GM12878 (cell line): ENCODE results near the gene STK4. TPM values are rescaled to one million over a fixed set of nuclear protein-coding genes. Genes with fewer than 3 reads are reported as not detected.

Source experiments
- polyA plus RNA-seq, 11 experiments: library from polyadenylated mRNA; depleted of rRNA in 4 of 11; unstranded in 6 of 11; stranded (reverse) in 5 of 11; fragments of >200 nt; fragmentation: Nextera tagmentation in 4 of 11; fragmentation: Illumina TruSeq in 1 of 11; extraction: Ambion mirVana in 4 of 11; extraction: Trizol in 1 of 11; gene quantifications; 1 replicate in 1 of 11; 2 replicates in 10 of 11; pipeline versions ENCODE4 v1.2.1 to v1.2.3, GENCODE V29; 2011 to 2016; ENCODE audit warnings: inconsistent platforms in 2 of 11, missing spikeins in 2 of 11, low read depth in 1 of 11
- small RNA-seq: library from RNA; depleted of rRNA; stranded (forward); fragments of <200 nt; gene quantifications from one replicate; pipeline ENCODE3, GENCODE V24; 2014
- total RNA-seq, 4 experiments: library from RNA; depleted of rRNA in 3 of 4; stranded (reverse); fragments of >200 nt in 3 of 4; fragmentation: Illumina TruSeq in 1 of 4; extraction: Trizol in 1 of 4; gene quantifications; 2 replicates each; pipeline versions ENCODE4 v1.2.1 to v1.2.3, GENCODE V29; 2013 to 2021

The STK4 gene
- total and polyA plus RNA-seq, 10 of the 15 experiments (the other 5 are each of a cell fraction or from before 2014, with no cell fraction given), result 24.0 to 135 (median 89.7) TPM

Small RNA genes within 50 kb of the gene (small RNA-seq; reads per million reads assigned to genes)
- not detected for gene RF00019

Other genes with a start within 250 kb of the STK4 start
Only the 7 nearest of the 10 such genes appear.
- under 0.01 TPM in 1 of 2 replicates, not detected in the other for gene RIMS4, start 156.0 kb upstream of the STK4 start, total RNA-seq (2014; rRNA removed)
- gene RIMS4, start 156.0 kb upstream of the STK4 start, total RNA-seq (2014; rRNA removed; fragmentation: Illumina TruSeq; extraction: Trizol), result not detected in 2 replicates
- 0.05 TPM in 1 of 2 replicates, not detected in the other for gene RIMS4, start 156.0 kb upstream of the STK4 start, total RNA-seq (2021)
- 0.06 and 0.07 TPM in 2 replicates for gene RIMS4, start 156.0 kb upstream of the STK4 start, polyA plus RNA-seq (2011; rRNA removed)
- not detected in 2 replicates for gene RIMS4, start 156.0 kb upstream of the STK4 start, polyA plus RNA-seq (2014; fragmentation: Illumina TruSeq; extraction: Trizol)
- gene RIMS4, start 156.0 kb upstream of the STK4 start, polyA plus RNA-seq (2014; fragmentation: Nextera tagmentation; extraction: Ambion mirVana), result not detected
- 0.05 TPM in 1 of 2 replicates, not detected in the other for gene RIMS4, start 156.0 kb upstream of the STK4 start, polyA plus RNA-seq (2014; rRNA removed)
- under 1 TPM in 1 of 2 experiments, not detected in 1; 0.07 TPM for gene RIMS4, start 156.0 kb upstream of the STK4 start, polyA plus RNA-seq (2016; fragmentation: Nextera tagmentation; extraction: Ambion mirVana)
- gene YWHAB, start 80.8 kb upstream of the STK4 start, total RNA-seq (2014; rRNA removed), result 63.5 and 73.2 TPM in 2 replicates
- 81.9 and 84.6 TPM in 2 replicates for gene YWHAB, start 80.8 kb upstream of the STK4 start, total RNA-seq (2014; rRNA removed; fragmentation: Illumina TruSeq; extraction: Trizol)
- gene YWHAB, start 80.8 kb upstream of the STK4 start, total RNA-seq (2021), result 185 and 195 TPM in 2 replicates
- 99.1 and 111 TPM in 2 replicates for gene YWHAB, start 80.8 kb upstream of the STK4 start, polyA plus RNA-seq (2011; rRNA removed)
- gene YWHAB, start 80.8 kb upstream of the STK4 start, polyA plus RNA-seq (2014; fragmentation: Illumina TruSeq; extraction: Trizol), result 170 and 195 TPM in 2 replicates
- 100 to 1,000 TPM; 136 to 153 TPM for gene YWHAB, start 80.8 kb upstream of the STK4 start, polyA plus RNA-seq (2014; fragmentation: Nextera tagmentation; extraction: Ambion mirVana)
- gene YWHAB, start 80.8 kb upstream of the STK4 start, polyA plus RNA-seq (2014; rRNA removed), result 76.9 and 77.5 TPM in 2 replicates
- 100 to 1,000 TPM; 307 to 323 TPM for gene YWHAB, start 80.8 kb upstream of the STK4 start, polyA plus RNA-seq (2016; fragmentation: Nextera tagmentation; extraction: Ambion mirVana)
- gene PABPC1L, start 56.5 kb upstream of the STK4 start, total RNA-seq (2014; rRNA removed), result 9.8 and 14.2 TPM in 2 replicates
- gene PABPC1L, start 56.5 kb upstream of the STK4 start, total RNA-seq (2014; rRNA removed; fragmentation: Illumina TruSeq; extraction: Trizol), result 9.5 and 11.1 TPM in 2 replicates
- 29.0 and 35.0 TPM in 2 replicates for gene PABPC1L, start 56.5 kb upstream of the STK4 start, total RNA-seq (2021)
- 57.7 and 66.8 TPM in 2 replicates for gene PABPC1L, start 56.5 kb upstream of the STK4 start, polyA plus RNA-seq (2011; rRNA removed)
- 20.8 and 31.7 TPM in 2 replicates for gene PABPC1L, start 56.5 kb upstream of the STK4 start, polyA plus RNA-seq (2014; fragmentation: Illumina TruSeq; extraction: Trizol)
- gene PABPC1L, start 56.5 kb upstream of the STK4 start, polyA plus RNA-seq (2014; fragmentation: Nextera tagmentation; extraction: Ambion mirVana), result 1 to 10 TPM; 6.1 to 7.1 TPM
- 60.8 and 69.2 TPM in 2 replicates for gene PABPC1L, start 56.5 kb upstream of the STK4 start, polyA plus RNA-seq (2014; rRNA removed)
- 1 to 10 TPM; 7.8 to 8.6 TPM for gene PABPC1L, start 56.5 kb upstream of the STK4 start, polyA plus RNA-seq (2016; fragmentation: Nextera tagmentation; extraction: Ambion mirVana)
- gene TOMM34, start 6.1 kb upstream of the STK4 start, total RNA-seq (2014; rRNA removed), result 47.3 and 49.1 TPM in 2 replicates
- gene TOMM34, start 6.1 kb upstream of the STK4 start, total RNA-seq (2014; rRNA removed; fragmentation: Illumina TruSeq; extraction: Trizol), result 27.2 and 28.3 TPM in 2 replicates
- gene TOMM34, start 6.1 kb upstream of the STK4 start, total RNA-seq (2021), result 37.1 and 37.9 TPM in 2 replicates
- 30.0 and 44.0 TPM in 2 replicates for gene TOMM34, start 6.1 kb upstream of the STK4 start, polyA plus RNA-seq (2011; rRNA removed)
- gene TOMM34, start 6.1 kb upstream of the STK4 start, polyA plus RNA-seq (2014; fragmentation: Illumina TruSeq; extraction: Trizol), result 42.1 and 53.7 TPM in 2 replicates
- 10 to 100 TPM; 14.0 to 24.5 TPM for gene TOMM34, start 6.1 kb upstream of the STK4 start, polyA plus RNA-seq (2014; fragmentation: Nextera tagmentation; extraction: Ambion mirVana)
- 43.7 and 43.8 TPM in 2 replicates for gene TOMM34, start 6.1 kb upstream of the STK4 start, polyA plus RNA-seq (2014; rRNA removed)
- gene TOMM34, start 6.1 kb upstream of the STK4 start, polyA plus RNA-seq (2016; fragmentation: Nextera tagmentation; extraction: Ambion mirVana), result 10 to 100 TPM; 68.2 to 73.8 TPM
- gene KCNS1, start 134.6 kb downstream of the STK4 start, total RNA-seq (2014; rRNA removed), result not detected in 2 replicates
- gene KCNS1, start 134.6 kb downstream of the STK4 start, total RNA-seq (2014; rRNA removed; fragmentation: Illumina TruSeq; extraction: Trizol), result not detected in 2 replicates
- gene KCNS1, start 134.6 kb downstream of the STK4 start, total RNA-seq (2021), result not detected in 2 replicates
- gene KCNS1, start 134.6 kb downstream of the STK4 start, polyA plus RNA-seq (2011; rRNA removed), result not detected in 2 replicates
- not detected in 2 replicates for gene KCNS1, start 134.6 kb downstream of the STK4 start, polyA plus RNA-seq (2014; fragmentation: Illumina TruSeq; extraction: Trizol)
- not detected for gene KCNS1, start 134.6 kb downstream of the STK4 start, polyA plus RNA-seq (2014; fragmentation: Nextera tagmentation; extraction: Ambion mirVana)
- gene KCNS1, start 134.6 kb downstream of the STK4 start, polyA plus RNA-seq (2014; rRNA removed), result not detected in 2 replicates
- not detected for gene KCNS1, start 134.6 kb downstream of the STK4 start, polyA plus RNA-seq (2016; fragmentation: Nextera tagmentation; extraction: Ambion mirVana)
- not detected in 2 replicates for gene WFDC5, start 148.7 kb downstream of the STK4 start, total RNA-seq (2014; rRNA removed)
- gene WFDC5, start 148.7 kb downstream of the STK4 start, total RNA-seq (2014; rRNA removed; fragmentation: Illumina TruSeq; extraction: Trizol), result not detected in 2 replicates
- not detected in 2 replicates for gene WFDC5, start 148.7 kb downstream of the STK4 start, total RNA-seq (2021)
- gene WFDC5, start 148.7 kb downstream of the STK4 start, polyA plus RNA-seq (2011; rRNA removed), result 0.26 TPM in 1 of 2 replicates, not detected in the other
- not detected in 2 replicates for gene WFDC5, start 148.7 kb downstream of the STK4 start, polyA plus RNA-seq (2014; fragmentation: Illumina TruSeq; extraction: Trizol)
- gene WFDC5, start 148.7 kb downstream of the STK4 start, polyA plus RNA-seq (2014; fragmentation: Nextera tagmentation; extraction: Ambion mirVana), result not detected
- gene WFDC5, start 148.7 kb downstream of the STK4 start, polyA plus RNA-seq (2014; rRNA removed), result not detected in 2 replicates
- under 1 TPM; 0.20 to 0.21 TPM for gene WFDC5, start 148.7 kb downstream of the STK4 start, polyA plus RNA-seq (2016; fragmentation: Nextera tagmentation; extraction: Ambion mirVana)
- not detected in 2 replicates for gene WFDC12, start 158.0 kb downstream of the STK4 start, total RNA-seq (2014; rRNA removed)
- not detected in 2 replicates for gene WFDC12, start 158.0 kb downstream of the STK4 start, total RNA-seq (2014; rRNA removed; fragmentation: Illumina TruSeq; extraction: Trizol)
- gene WFDC12, start 158.0 kb downstream of the STK4 start, total RNA-seq (2021), result not detected in 2 replicates
- not detected in 2 replicates for gene WFDC12, start 158.0 kb downstream of the STK4 start, polyA plus RNA-seq (2011; rRNA removed)
- gene WFDC12, start 158.0 kb downstream of the STK4 start, polyA plus RNA-seq (2014; fragmentation: Illumina TruSeq; extraction: Trizol), result not detected in 2 replicates
- gene WFDC12, start 158.0 kb downstream of the STK4 start, polyA plus RNA-seq (2014; fragmentation: Nextera tagmentation; extraction: Ambion mirVana), result not detected
- not detected in 2 replicates for gene WFDC12, start 158.0 kb downstream of the STK4 start, polyA plus RNA-seq (2014; rRNA removed)
- not detected for gene WFDC12, start 158.0 kb downstream of the STK4 start, polyA plus RNA-seq (2016; fragmentation: Nextera tagmentation; extraction: Ambion mirVana)